Lower lobe of right lung (tissue), 2 donors: ENCODE measurements around the gene ABHD17B. TPM values are rescaled to one million over a fixed set of nuclear protein-coding genes. Genes with fewer than 3 reads are reported as not detected.
A peak's percentile ranks its signal among the peaks of the same experiment; 100 is the strongest.
"Not testable (repeated sequence)": the region's sequence is repeated elsewhere in the genome, so short reads cannot be mapped to it uniquely, and the experiment has no call there.

Experiments used
- ATAC-seq, 2 donors: fragments of 200-7000 bp; cut with Tn5 transposase; one replicate each; pipeline ENCODE4 v1.9.1; 2020 to 2022; ENCODE audit warnings: mild to moderate bottlenecking in 2 of 2, moderate library complexity in 2 of 2
- DNase-seq: peaks from one replicate; pipeline ENCODE4 v3.0.0-alpha.2; 2020
- H3K27ac ChIP-seq: fragments of 200-600 bp; one replicate; pipeline ENCODE4 v1.8.0; 2022
- H3K27me3 ChIP-seq: fragments of 200-600 bp; one replicate; pipeline ENCODE4 v1.8.0; 2022; ENCODE audit warnings: low read depth
- H3K36me3 ChIP-seq: fragments of 200-600 bp; one replicate; pipeline ENCODE4 v1.8.0; 2022; ENCODE audit warnings: mild to moderate bottlenecking
- H3K4me1 ChIP-seq: fragments of 200-600 bp; one replicate; pipeline ENCODE4 v1.8.0; 2022
- H3K4me3 ChIP-seq: fragments of 200-600 bp; one replicate; pipeline ENCODE4 v1.8.0; 2022; ENCODE audit warnings: mild to moderate bottlenecking
- H3K9me3 ChIP-seq: fragments of 200-600 bp; one replicate; pipeline ENCODE4 v1.8.0; 2022
- intact Hi-C: fragments of 100-400 bp; cut with DNase I; formaldehyde crosslinking; loops from one replicate; pipeline ENCODE4 v1.11.0; 2022
- long read RNA-seq: library from polyadenylated mRNA; unstranded; transcript quantifications from one replicate; pipeline ENCODE4 v2.0.0, GENCODE V29; 2021
- total RNA-seq: library from RNA; stranded (reverse); fragmentation: NEBNext Ultra II Directional; extraction: Animal tissue kit (Norgen Biotek cat#: 25700); gene quantifications from one replicate; pipeline ENCODE4 v1.2.1, GENCODE V29; 2021
- TF ChIP-seq, protein P1 (sequence below): fragments of 200-600 bp; IDR thresholded peaks from one replicate; pipeline ENCODE4 v1.8.0; 2022; ENCODE audit warnings: antibody characterized with exemption, mild to moderate bottlenecking
- donor health status: DM: no; HTN: yes; CAD: no; lungs with severe emphysema.

The ABHD17B gene
- 12.8 TPM for total RNA-seq
- long read RNA-seq, transcript ABHD17B-201 (4 exons, 2,614 nt) = major isoform, 8 of 12 reads
- long read RNA-seq, partial matches to known transcripts = 1 of 12 reads
- long read RNA-seq, other reads (novel, unspliced or antisense) = 3 of 12 reads

DNA sequence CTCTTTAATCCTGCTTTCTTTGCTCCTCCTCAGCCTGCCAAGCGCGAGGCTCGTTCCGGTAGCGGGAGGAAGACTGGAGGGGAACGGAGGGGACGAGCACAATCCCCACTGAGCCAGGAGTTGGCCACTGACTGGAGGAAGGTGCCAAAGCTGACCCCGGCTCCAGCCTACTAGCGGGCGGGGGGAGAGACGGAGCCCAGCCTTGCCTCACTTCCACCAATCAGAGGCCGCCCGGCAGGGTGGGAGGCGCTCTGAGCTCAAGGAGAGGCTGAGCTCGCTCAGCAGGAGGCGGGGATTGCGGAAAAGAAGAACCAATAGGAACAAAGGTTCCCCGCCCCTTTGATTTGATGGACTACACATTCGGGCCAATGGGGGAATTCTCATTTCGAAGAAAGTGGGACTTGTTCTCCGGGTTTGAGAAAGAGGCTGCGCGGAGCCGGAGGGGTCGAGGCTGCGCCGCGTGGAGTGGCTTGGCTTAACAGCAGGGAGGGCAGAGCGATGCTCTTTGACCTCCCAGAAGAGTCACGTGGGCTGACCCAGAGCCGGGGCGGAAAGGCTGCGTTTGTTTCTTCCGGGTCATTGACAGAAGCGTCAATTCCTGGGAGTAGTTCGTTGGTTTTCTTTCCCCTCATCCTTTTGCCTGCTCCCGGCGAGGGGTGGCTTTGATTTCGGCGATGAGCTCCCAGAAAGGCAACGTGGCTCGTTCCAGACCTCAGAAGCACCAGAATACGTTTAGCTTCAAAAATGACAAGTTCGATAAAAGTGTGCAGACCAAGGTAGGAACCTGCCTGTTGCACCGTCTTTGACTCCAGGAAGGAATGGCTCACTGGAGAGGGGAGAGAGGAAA, at the start of gene ABHD17B, which contains the start of gene C9orf85:
Gene ABHD17B, minus strand, starts transcription at position 133 of the 847 bp plus-strand sequence. CDS start 36,113 bp downstream, outside the sequence.
Gene C9orf85, plus strand, starts transcription at position 579 of the 847 bp plus-strand sequence. Its CDS starts 96 bp downstream, at position 675.
- intact Hi-C loops = no loop called here

DNA sequence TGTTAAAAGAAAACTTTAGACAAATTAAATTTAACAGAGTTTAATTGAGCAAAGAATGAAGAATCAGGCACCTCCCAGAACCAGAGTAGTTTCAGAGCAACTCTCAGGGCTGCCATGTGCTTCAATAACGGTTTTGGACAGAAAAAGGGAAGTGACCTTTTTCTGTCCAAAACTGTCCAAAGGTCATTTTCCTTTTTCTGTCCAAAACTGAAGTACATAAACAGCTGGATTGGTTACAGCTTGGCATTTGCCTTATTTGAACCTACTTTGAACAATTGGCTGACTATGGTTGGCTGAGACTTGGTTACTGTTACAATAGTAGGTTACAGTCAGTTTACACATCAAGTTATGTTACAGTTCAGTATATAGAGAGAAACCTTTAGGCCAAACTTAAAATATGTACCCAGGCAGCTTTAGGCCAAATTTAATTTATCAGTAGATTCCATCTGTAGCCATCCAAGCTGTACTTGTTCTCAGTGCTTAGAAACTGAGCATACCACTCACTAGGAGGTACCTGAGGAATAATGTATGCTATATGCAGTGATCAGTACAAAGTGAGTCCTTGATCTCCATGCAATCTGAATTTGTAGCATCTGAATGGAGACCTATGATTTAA, 44.4 kb upstream of the ABHD17B start:
- Histone ChIP-seq H3K27ac (no peak overlapping the region), H3K4me1 (no peaks in the 10 kb centered on the region), H3K27me3 (no peaks in the 10 kb centered on the region), H3K4me3 (no peak overlapping the region), H3K9me3 (no peaks in the 10 kb centered on the region), H3K36me3 (peaks cover 12% of the 10 kb centered on the region)
- intact Hi-C loops = no loop called here
- DNase-seq (no peak), ATAC-seq (no peak)
- TF ChIP-seq, protein P1, sequence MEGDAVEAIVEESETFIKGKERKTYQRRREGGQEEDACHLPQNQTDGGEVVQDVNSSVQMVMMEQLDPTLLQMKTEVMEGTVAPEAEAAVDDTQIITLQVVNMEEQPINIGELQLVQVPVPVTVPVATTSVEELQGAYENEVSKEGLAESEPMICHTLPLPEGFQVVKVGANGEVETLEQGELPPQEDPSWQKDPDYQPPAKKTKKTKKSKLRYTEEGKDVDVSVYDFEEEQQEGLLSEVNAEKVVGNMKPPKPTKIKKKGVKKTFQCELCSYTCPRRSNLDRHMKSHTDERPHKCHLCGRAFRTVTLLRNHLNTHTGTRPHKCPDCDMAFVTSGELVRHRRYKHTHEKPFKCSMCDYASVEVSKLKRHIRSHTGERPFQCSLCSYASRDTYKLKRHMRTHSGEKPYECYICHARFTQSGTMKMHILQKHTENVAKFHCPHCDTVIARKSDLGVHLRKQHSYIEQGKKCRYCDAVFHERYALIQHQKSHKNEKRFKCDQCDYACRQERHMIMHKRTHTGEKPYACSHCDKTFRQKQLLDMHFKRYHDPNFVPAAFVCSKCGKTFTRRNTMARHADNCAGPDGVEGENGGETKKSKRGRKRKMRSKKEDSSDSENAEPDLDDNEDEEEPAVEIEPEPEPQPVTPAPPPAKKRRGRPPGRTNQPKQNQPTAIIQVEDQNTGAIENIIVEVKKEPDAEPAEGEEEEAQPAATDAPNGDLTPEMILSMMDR = no peak

More for the DNA sequence above, at the start of gene ABHD17B, which contains the start of gene C9orf85:
- H3K27me3 ChIP-seq = no peaks in the 10 kb centered on the region
- H3K4me3 ChIP-seq = peak within 1 kb of the TSS; percentile 93
- ATAC-seq = peak; percentile 99
- H3K9me3 ChIP-seq = no peaks in the 10 kb centered on the region
- TF ChIP-seq, protein P1 = no peak
- no peaks in the 10 kb centered on the region for H3K36me3 ChIP-seq
- peak within 1 kb of the TSS; percentile 93 for H3K27ac ChIP-seq
- DNase-seq = peak; percentile 99
- peaks cover 36% of the 10 kb centered on the region for H3K4me1 ChIP-seq

DNA sequence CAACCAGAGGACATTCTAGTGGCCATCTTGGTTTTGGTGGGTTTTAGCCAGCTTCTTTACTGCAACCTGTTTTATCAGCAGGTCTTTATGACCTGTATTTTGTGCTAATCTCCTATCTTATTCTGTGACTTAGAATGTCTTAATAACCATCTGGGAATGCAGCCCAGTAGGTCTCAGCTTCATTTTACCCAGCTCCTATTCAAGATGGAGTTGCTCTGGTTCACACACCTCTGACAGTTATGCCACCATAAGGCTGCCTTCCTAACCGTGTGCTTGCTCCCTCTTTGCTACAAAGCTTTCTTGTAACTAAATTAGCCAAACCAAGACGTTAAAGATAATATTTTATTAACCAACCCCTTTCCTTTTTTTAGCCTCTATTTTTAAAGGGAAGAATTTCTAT, 43.7 kb upstream of the ABHD17B start:
- H3K27ac ChIP-seq, DNase-seq, H3K4me1 ChIP-seq, H3K27me3 ChIP-seq, ATAC-seq, intact Hi-C loops, H3K9me3 ChIP-seq, H3K4me3 ChIP-seq: not testable (repeated sequence)
- peaks cover 14% of the 10 kb centered on the region for H3K36me3 ChIP-seq

DNA sequence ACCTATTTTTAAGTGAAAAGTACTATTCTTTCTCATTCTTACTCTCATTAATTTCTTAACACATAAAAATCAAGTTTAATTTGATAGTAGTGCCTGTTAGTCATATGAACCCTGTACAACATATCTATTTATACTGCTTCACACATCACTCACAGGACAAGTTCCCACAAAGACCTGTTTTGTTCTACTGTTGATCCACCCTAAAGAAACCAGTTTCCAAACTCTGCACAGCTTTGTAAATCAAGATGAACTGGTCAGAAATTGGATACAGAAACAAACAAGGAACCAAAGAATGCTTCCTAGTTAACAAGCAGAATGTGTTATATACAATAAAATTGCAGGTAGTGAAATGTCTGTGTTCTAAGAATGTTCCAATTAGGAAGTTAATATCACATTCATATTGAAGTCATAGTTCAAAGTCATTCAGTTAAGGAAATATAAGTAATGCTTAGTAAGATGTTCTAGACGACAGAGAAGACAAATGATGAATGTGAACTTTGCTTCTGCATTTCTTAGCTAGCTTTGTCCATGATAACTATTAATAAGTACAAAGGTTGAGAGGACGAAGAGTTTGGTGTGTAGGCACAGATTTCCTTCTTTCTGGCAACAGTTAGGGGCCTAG, 33.9 kb upstream of the ABHD17B start:
- intact Hi-C loops = no loop called here
- Histone ChIP-seq H3K9me3 (no peaks in the 10 kb centered on the region), H3K27ac (no peak overlapping the region), H3K4me1 (no peaks in the 10 kb centered on the region), H3K27me3 (no peaks in the 10 kb centered on the region), H3K36me3 (peaks cover 7% of the 10 kb centered on the region), H3K4me3 (no peak overlapping the region)
- TF ChIP-seq, protein P1 = no peak
- ATAC-seq (no peak), DNase-seq (no peak)

DNA sequence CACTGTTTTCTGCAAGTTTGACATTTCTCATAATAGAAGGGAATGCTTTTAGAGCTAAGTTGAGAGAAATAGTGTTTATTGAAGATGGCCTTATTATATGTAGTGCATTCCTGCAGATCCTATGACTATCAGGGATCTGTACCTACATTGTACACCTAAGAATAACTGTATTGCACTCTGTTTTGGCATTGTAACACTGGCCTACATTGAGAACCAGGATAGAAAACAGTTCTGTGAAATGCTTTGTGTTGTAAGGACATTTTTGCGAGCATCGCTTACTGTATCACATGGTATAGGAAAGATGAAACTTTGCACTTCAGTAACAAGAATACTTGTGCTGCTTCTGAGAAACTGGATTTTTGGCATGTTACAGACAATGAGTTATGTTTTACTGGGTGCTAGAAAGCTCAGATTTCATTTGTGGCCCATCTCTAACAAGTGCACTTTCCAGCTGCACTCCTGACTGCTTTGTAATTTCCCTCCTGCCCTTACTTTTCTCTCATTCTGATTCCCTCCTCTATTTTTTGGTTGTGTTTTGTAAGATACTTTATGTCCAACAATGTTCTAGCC, 31.1 kb upstream of the ABHD17B start:
- Histone ChIP-seq H3K4me1 (no peaks in the 10 kb centered on the region), H3K36me3 (no peaks in the 10 kb centered on the region), H3K27ac (no peak overlapping the region), H3K27me3 (no peaks in the 10 kb centered on the region), H3K4me3 (no peak overlapping the region), H3K9me3 (no peaks in the 10 kb centered on the region)
- ATAC-seq (no peak), DNase-seq (no peak)
- TF ChIP-seq, protein P1 = no peak
- intact Hi-C loops = no loop called here
